Right atrium auricular region (tissue), 2 donors: ENCODE measurements around the gene XIRP1. TPM values are rescaled to one million over a fixed set of nuclear protein-coding genes. Genes with fewer than 3 reads are reported as not detected.

Source experiments
- DNase-seq: peaks from one replicate; pipeline ENCODE4 v3.0.0-alpha.2; 2019; ENCODE audit warnings: low spot score
- H3K27ac ChIP-seq, 2 donors: fragments of 200-600 bp; sonication (generic); 1 replicate in 1 of 2; 2 replicates in 1 of 2; pipeline ENCODE4 v1.5.1; 2016 to 2019
- H3K27me3 ChIP-seq, 2 donors: fragments of 200-600 bp; sonication (generic); one replicate each; pipeline versions ENCODE4 v1.5.1 to v1.6.0; 2017 to 2019
- H3K36me3 ChIP-seq: fragments of 200-600 bp; sonication (generic); one replicate; pipeline ENCODE4 v1.5.1; 2016
- H3K4me1 ChIP-seq, 2 donors: fragments of 200-600 bp; sonication (generic); one replicate each; pipeline versions ENCODE4 v1.5.1 to v1.6.0; 2017 to 2019
- H3K4me3 ChIP-seq, 2 donors: fragments of 200-600 bp; sonication (generic); 1 replicate in 1 of 2; 2 replicates in 1 of 2; pipeline ENCODE4 v1.5.1; 2017 to 2019; ENCODE audit warnings: mild to moderate bottlenecking in 1 of 2, moderate library complexity in 1 of 2
- H3K9me3 ChIP-seq, 2 donors: fragments of 200-600 bp; sonication (generic); one replicate each; pipeline ENCODE4 v1.5.1; 2019
- total RNA-seq, 2 donors: library from RNA; depleted of rRNA; stranded (reverse); fragments of >200 nt; gene quantifications; one replicate each; pipeline ENCODE4 v1.1.0, GENCODE V29; 2016
- TF ChIP-seq, protein P1 (sequence below), 2 donors: fragments of 200-600 bp; sonication (generic); IDR thresholded peaks; one replicate each; pipeline ENCODE4 v1.5.1; 2019; ENCODE audit warnings: antibody characterized with exemption in 2 of 2

The XIRP1 gene
- total RNA-seq, 2 donors from 2014 or later, result 319 to 1,274 TPM

DNA sequence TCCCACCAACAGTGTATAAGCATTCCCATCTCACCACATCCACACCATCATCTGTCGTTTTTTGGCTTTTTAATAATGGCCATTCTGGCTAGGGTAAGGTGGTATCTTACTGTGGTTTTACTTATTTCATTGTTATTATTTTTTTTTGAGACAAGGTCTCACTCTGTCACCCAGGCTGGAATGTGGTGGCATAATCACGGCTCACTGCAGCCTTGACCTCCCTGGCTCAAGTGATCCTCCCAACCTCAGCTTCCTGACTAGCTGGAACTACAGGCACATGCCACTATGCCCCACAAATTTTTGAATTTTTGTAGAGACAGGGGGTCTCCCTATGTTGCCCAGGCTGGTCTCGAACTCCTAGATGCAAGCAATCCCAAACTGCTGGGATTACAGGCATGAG, 28.0 kb downstream of the XIRP1 start:
- no peaks in the 10 kb centered on the region for H3K36me3 ChIP-seq
- no peak overlapping the region for H3K27ac ChIP-seq
- no peaks in the 10 kb centered on the region for H3K27me3 ChIP-seq
- H3K9me3 ChIP-seq, result no peaks in the 10 kb centered on the region
- H3K4me1 ChIP-seq, result peaks cover 0 to 21% of the 10 kb centered on the region in 2 donors
- DNase-seq, result no peak
- TF ChIP-seq, protein P1, sequence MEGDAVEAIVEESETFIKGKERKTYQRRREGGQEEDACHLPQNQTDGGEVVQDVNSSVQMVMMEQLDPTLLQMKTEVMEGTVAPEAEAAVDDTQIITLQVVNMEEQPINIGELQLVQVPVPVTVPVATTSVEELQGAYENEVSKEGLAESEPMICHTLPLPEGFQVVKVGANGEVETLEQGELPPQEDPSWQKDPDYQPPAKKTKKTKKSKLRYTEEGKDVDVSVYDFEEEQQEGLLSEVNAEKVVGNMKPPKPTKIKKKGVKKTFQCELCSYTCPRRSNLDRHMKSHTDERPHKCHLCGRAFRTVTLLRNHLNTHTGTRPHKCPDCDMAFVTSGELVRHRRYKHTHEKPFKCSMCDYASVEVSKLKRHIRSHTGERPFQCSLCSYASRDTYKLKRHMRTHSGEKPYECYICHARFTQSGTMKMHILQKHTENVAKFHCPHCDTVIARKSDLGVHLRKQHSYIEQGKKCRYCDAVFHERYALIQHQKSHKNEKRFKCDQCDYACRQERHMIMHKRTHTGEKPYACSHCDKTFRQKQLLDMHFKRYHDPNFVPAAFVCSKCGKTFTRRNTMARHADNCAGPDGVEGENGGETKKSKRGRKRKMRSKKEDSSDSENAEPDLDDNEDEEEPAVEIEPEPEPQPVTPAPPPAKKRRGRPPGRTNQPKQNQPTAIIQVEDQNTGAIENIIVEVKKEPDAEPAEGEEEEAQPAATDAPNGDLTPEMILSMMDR (IDR thresholded peaks at IDR 0.05), result no peak
- no peak overlapping the region for H3K4me3 ChIP-seq

- Histone ChIP-seq H3K9me3 (no peaks in the 10 kb centered on the region), H3K36me3 (no peaks in the 10 kb centered on the region), H3K27me3 (no peaks in the 10 kb centered on the region), H3K4me3 (no peak overlapping the region), H3K27ac (no peak overlapping the region), H3K4me1 (peaks cover 0 to 16% of the 10 kb centered on the region in 2 donors)
- DNase-seq, result no peak
- TF ChIP-seq, protein P1 (IDR thresholded peaks at IDR 0.05), result no peak
Measured at GRCh38 chr3:39158148-39158715, 34.2 kb downstream of the XIRP1 start.

- peaks cover 0 to 18% of the 10 kb centered on the region in 2 donors for H3K4me1 ChIP-seq
- no peak overlapping the region for H3K27ac ChIP-seq
- TF ChIP-seq, protein P1 (IDR thresholded peaks at IDR 0.05), result no peak
- no peaks in the 10 kb centered on the region for H3K9me3 ChIP-seq
- no peaks in the 10 kb centered on the region for H3K27me3 ChIP-seq
- no peak for DNase-seq
- H3K36me3 ChIP-seq, result no peaks in the 10 kb centered on the region
- H3K4me3 ChIP-seq, result no peak overlapping the region
Measured at GRCh38 chr3:39157359-39157758, 35.0 kb downstream of the XIRP1 start.

GRCh38 chr3:39156421-39156820, 36.0 kb downstream of the XIRP1 start:
- H3K27ac ChIP-seq, result peak overlapping the region in 1 of 2 donors; percentile 99
- H3K9me3 ChIP-seq, result no peaks in the 10 kb centered on the region
- DNase-seq, result no peak
- no peaks in the 10 kb centered on the region for H3K36me3 ChIP-seq
- H3K27me3 ChIP-seq, result no peaks in the 10 kb centered on the region
- no peak overlapping the region for H3K4me3 ChIP-seq
- TF ChIP-seq, protein P1 (IDR thresholded peaks at IDR 0.05), result no peak
- peaks cover 0 to 27% of the 10 kb centered on the region in 2 donors for H3K4me1 ChIP-seq

DNA sequence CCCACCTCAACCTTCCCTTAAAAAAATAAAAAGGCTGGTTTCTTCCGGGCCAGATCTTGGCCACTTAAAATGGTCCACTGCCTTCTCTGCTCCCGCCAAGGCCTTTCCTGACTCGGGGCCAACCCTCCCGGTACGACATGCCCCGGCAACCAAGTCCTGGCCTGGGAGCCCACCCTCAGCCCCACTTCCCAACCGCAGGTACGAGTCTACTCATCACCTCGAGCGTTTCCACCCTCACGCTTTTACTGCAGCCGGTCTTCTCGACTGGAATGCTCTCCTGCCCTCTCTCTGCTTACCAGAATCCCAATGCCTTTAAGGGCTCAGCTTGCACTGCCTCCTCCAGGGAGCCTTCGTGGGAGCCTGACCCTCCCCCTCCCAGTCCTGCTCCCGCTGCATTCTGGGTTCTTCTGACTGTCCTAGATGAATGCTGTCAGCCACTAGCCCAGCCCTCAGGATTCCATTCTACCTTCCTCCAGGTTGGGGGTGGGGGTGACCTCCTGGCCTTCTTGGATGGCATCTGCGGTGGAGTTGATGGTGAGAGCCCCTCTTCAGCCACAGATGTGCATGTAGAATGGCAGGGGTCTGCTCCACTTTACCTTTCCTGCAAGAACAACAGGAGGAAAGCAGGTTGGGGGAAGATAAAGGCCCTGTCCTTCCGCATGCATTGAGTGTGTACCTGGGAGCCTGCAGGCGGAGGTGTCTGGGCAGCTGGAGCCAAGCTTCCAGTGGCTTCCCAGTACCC, 37.9 kb downstream of the XIRP1 start:
- Histone ChIP-seq H3K27ac (peak overlapping the region; percentile 99), H3K9me3 (no peaks in the 10 kb centered on the region), H3K27me3 (no peaks in the 10 kb centered on the region), H3K4me1 (peaks cover 0 to 47% of the 10 kb centered on the region in 2 donors), H3K4me3 (peak overlapping the region in 1 of 2 donors; percentile 93), H3K36me3 (no peaks in the 10 kb centered on the region)
- no peak for DNase-seq
- TF ChIP-seq, protein P1 (IDR thresholded peaks at IDR 0.05), result no peak
